Measurements from ENCODE around the gene FABP6.
"Not testable (repeated sequence)": the region's sequence is repeated elsewhere in the genome, so short reads cannot be mapped to it uniquely, and the experiment has no call there.

Gene FABP6

GRCh38 chr5:160187091-160187490 is 42.2 kb upstream of the FABP6 start:
- TF ChIP-seq CTCF (IDR thresholded peaks at IDR 0.05; ENCODE audit: borderline replicate concordance, control extremely low read depth, extremely low read depth, insufficient read depth, missing control alignments), result no peak
- no peak for DNase-seq (ENCODE audit: low spot score)
- in situ Hi-C loops (cut with MboI; ENCODE audit: low sequenced_read_pairs, unreplicated experiment), result no loop called here

- in situ Hi-C loops (cut with MboI; ENCODE audit: low sequenced_read_pairs, unreplicated experiment), result no loop called here
- DNase-seq (ENCODE audit: low spot score), result peak; percentile 59
- no peak for TF ChIP-seq CTCF (IDR thresholded peaks at IDR 0.05; ENCODE audit: borderline replicate concordance, control extremely low read depth, extremely low read depth, insufficient read depth, missing control alignments)
These were observed 40.9 kb upstream of the FABP6 start for GRCh38 chr5:160188141-160189015.

GRCh38 chr5:160192424-160192823 is 36.9 kb upstream of the FABP6 start:
- DNase-seq (ENCODE audit: low spot score), result no peak
- in situ Hi-C loops (cut with MboI; ENCODE audit: low sequenced_read_pairs, unreplicated experiment), result no loop called here
- TF ChIP-seq CTCF (IDR thresholded peaks at IDR 0.05; ENCODE audit: borderline replicate concordance, control extremely low read depth, extremely low read depth, insufficient read depth, missing control alignments), result no peak

GRCh38 chr5:160193076-160193475 is 36.2 kb upstream of the FABP6 start:
- in situ Hi-C loops (cut with MboI; ENCODE audit: low sequenced_read_pairs, unreplicated experiment); DNase-seq (ENCODE audit: low spot score): not testable (repeated sequence)

- DNase-seq (ENCODE audit: low spot score); in situ Hi-C loops (cut with MboI; ENCODE audit: low sequenced_read_pairs, unreplicated experiment): not testable (repeated sequence)
These were observed 35.5 kb upstream of the FABP6 start for GRCh38 chr5:160193790-160194189.

- TF ChIP-seq CTCF (IDR thresholded peaks at IDR 0.05; ENCODE audit: borderline replicate concordance, control extremely low read depth, extremely low read depth, insufficient read depth, missing control alignments), result no peak
- DNase-seq (ENCODE audit: low spot score), result no peak
- in situ Hi-C loops (cut with MboI; ENCODE audit: low sequenced_read_pairs, unreplicated experiment), result no loop called here
These were observed 31.8 kb upstream of the FABP6 start for GRCh38 chr5:160197341-160198144.

- no peak for TF ChIP-seq CTCF (IDR thresholded peaks at IDR 0.05; ENCODE audit: borderline replicate concordance, control extremely low read depth, extremely low read depth, insufficient read depth, missing control alignments)
- DNase-seq (ENCODE audit: low spot score), result no peak
- in situ Hi-C loops (cut with MboI; ENCODE audit: low sequenced_read_pairs, unreplicated experiment), result no loop called here
These were observed 31.2 kb upstream of the FABP6 start for GRCh38 chr5:160198146-160198545.

Data from GM13976 (cell line).